ENCODE data around the gene RAB40C.

Gene RAB40C

GRCh38 chr16:649631-650030 is 59.8 kb downstream of the RAB40C start:
- H3K27me3 ChIP-seq (ENCODE audit: low read depth, low read length), result no peaks in the 10 kb centered on the region
- TF ChIP-seq EZH2phosphoT487 (IDR thresholded peaks at IDR 0.05; ENCODE audit: low read depth) (no peak), CTCF (IDR thresholded peaks at IDR 0.05; ENCODE audit: low read depth, low read length) (no peak)
- peaks cover 12% of the 10 kb centered on the region for H3K4me1 ChIP-seq (ENCODE audit: low read length)
- H3K79me2 ChIP-seq (ENCODE audit: low read length), result peaks cover 29% of the 10 kb centered on the region
- H3K9me3 ChIP-seq (ENCODE audit: insufficient read depth, low read length), result no peaks in the 10 kb centered on the region
- H3K36me3 ChIP-seq (replicated peaks; ENCODE audit: low read depth, low read length), result no peaks in the 10 kb centered on the region
- H3K27ac ChIP-seq (ENCODE audit: low read length), result peak overlapping the region; percentile 17; the same call in 1 of the 2 replicates
- no peak overlapping the region for H2AFZ ChIP-seq (ENCODE audit: low read depth, low read length)
- peak overlapping the region; percentile 82 for H3K4me3 ChIP-seq (ENCODE audit: low read length)
- H4K20me1 ChIP-seq (ENCODE audit: insufficient read depth, low read length), result peaks cover 7% of the 10 kb centered on the region; the same call in 1 of the 2 replicates
- peak overlapping the region; percentile 96 for H3K4me2 ChIP-seq (ENCODE audit: low read length)
- H3K9ac ChIP-seq (ENCODE audit: low read length), result peak overlapping the region; percentile 79

DNA sequence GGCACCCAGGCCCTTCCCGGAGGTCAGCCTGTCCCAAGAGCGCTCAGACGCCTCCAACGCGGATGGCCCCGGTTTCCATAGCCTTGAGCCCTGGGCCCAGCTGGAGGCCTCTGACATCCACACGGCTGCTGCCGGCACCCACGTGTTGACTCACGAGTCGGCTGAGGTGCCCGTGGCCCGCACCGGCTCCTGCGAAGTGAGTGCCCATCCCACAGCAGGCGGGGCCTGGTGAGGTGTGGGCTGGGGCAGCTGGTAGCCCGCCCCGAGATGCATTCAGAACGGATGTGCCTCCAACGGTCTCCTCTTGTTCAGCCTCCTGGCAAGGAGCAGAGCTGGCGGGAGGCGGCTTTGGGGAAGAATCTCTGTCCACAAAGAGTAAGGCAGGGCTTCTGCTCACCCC is 62.0 kb downstream of the RAB40C start:
- TF ChIP-seq CTCF (IDR thresholded peaks at IDR 0.05; ENCODE audit: low read depth, low read length), result no peak
- no peak for TF ChIP-seq EZH2phosphoT487 (IDR thresholded peaks at IDR 0.05; ENCODE audit: low read depth)
- no peaks in the 10 kb centered on the region for H3K9me3 ChIP-seq (ENCODE audit: insufficient read depth, low read length)
- H3K4me3 ChIP-seq (ENCODE audit: low read length), result no peak overlapping the region
- H2AFZ ChIP-seq (ENCODE audit: low read depth, low read length), result no peak overlapping the region
- no peak overlapping the region for H3K27ac ChIP-seq (ENCODE audit: low read length)
- peaks cover 25% of the 10 kb centered on the region for H3K79me2 ChIP-seq (ENCODE audit: low read length)
- no peaks in the 10 kb centered on the region for H3K36me3 ChIP-seq (replicated peaks; ENCODE audit: low read depth, low read length)
- no peak overlapping the region for H3K4me2 ChIP-seq (ENCODE audit: low read length)
- H3K27me3 ChIP-seq (ENCODE audit: low read depth, low read length), result no peaks in the 10 kb centered on the region
- peaks cover 12% of the 10 kb centered on the region for H3K4me1 ChIP-seq (ENCODE audit: low read length)
- no peak overlapping the region for H3K9ac ChIP-seq (ENCODE audit: low read length)
- H4K20me1 ChIP-seq (ENCODE audit: insufficient read depth, low read length), result no peaks in the 10 kb centered on the region

DNA sequence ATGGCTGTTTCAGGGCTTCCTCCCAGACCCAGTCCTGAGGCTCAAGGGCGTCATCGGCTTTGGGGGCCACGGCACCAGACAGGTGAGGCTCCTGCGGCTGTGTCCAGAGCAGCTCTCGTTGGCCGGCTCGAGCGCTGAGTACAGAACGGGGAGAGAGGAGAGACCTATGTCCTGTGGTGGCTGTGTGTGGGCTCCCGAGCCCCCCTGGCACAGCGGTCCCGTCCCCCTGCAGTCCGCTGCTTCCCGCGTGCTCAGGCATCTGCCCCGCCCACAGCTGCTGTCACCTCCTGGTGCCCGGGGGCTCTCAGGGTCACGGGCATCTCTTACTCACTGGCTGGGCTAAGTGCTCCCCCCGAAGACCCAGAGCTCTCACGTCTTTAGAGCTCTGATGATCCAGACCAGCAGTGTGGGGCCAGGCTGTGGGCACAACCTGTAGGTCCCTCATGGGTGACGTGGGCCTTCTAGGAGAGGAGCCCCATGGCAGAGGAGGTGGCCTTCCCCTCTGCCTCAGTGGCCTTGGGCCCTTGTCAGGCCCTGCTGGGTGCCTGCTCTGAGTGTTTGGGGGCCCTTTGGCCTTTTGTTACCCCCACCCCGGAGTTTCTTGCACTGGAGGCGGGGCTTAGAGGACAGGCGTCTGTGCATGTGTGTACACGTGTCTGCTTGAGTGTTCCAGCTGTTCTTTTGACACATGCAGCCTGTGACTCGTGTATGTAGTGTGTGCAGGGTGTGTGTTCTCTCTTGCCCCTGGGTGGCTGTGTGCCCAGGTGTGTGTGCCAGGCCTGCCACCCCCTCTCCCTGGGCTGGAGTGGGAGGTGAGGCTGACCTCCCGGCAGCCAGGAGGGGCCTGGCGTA is 62.8 kb downstream of the RAB40C start:
- Histone ChIP-seq H3K4me3 (ENCODE audit: low read length) (no peak overlapping the region), H3K79me2 (ENCODE audit: low read length) (peaks cover 20% of the 10 kb centered on the region), H2AFZ (ENCODE audit: low read depth, low read length) (no peak overlapping the region), H3K4me2 (ENCODE audit: low read length) (no peak overlapping the region), H3K4me1 (ENCODE audit: low read length) (peaks cover 9% of the 10 kb centered on the region), H3K9me3 (ENCODE audit: insufficient read depth, low read length) (no peaks in the 10 kb centered on the region), H3K36me3 (replicated peaks; ENCODE audit: low read depth, low read length) (no peaks in the 10 kb centered on the region), H3K27ac (ENCODE audit: low read length) (no peak overlapping the region), H3K27me3 (ENCODE audit: low read depth, low read length) (no peaks in the 10 kb centered on the region), H4K20me1 (ENCODE audit: insufficient read depth, low read length) (no peaks in the 10 kb centered on the region), H3K9ac (ENCODE audit: low read length) (no peak overlapping the region)
- no peak for TF ChIP-seq CTCF (IDR thresholded peaks at IDR 0.05; ENCODE audit: low read depth, low read length)
- TF ChIP-seq EZH2phosphoT487 (IDR thresholded peaks at IDR 0.05; ENCODE audit: low read depth), result no peak

- H3K4me1 ChIP-seq (ENCODE audit: low read length), result peaks cover 7% of the 10 kb centered on the region; the same call in 1 of the 2 replicates
- H4K20me1 ChIP-seq (ENCODE audit: insufficient read depth, low read length), result no peaks in the 10 kb centered on the region
- H3K79me2 ChIP-seq (ENCODE audit: low read length), result peaks cover 7% of the 10 kb centered on the region; the same call in 1 of the 2 replicates
- no peaks in the 10 kb centered on the region for H3K27me3 ChIP-seq (ENCODE audit: low read depth, low read length)
- no peak overlapping the region for H3K4me3 ChIP-seq (ENCODE audit: low read length)
- H2AFZ ChIP-seq (ENCODE audit: low read depth, low read length), result no peak overlapping the region
- H3K27ac ChIP-seq (ENCODE audit: low read length), result no peak overlapping the region
- H3K4me2 ChIP-seq (ENCODE audit: low read length), result no peak overlapping the region
- H3K36me3 ChIP-seq (replicated peaks; ENCODE audit: low read depth, low read length), result no peaks in the 10 kb centered on the region
- TF ChIP-seq EZH2phosphoT487 (IDR thresholded peaks at IDR 0.05; ENCODE audit: low read depth) (no peak), CTCF (IDR thresholded peaks at IDR 0.05; ENCODE audit: low read depth, low read length) (no peak)
- no peaks in the 10 kb centered on the region for H3K9me3 ChIP-seq (ENCODE audit: insufficient read depth, low read length)
- no peak overlapping the region for H3K9ac ChIP-seq (ENCODE audit: low read length)
These were observed 64.2 kb downstream of the RAB40C start for GRCh38 chr16:654034-654433.
